ENCODE data around the gene POU6F1.

GRCh38 chr12:51264297-51264696, 46.4 kb upstream of the POU6F1 start:
- no peak for TF ChIP-seq EZH2 (IDR thresholded peaks at IDR 0.05; ENCODE audit: borderline replicate concordance, control insufficient read depth, low read depth, low read length)
- TF ChIP-seq CREB1 (IDR thresholded peaks at IDR 0.05; ENCODE audit: low read depth): no peak
- no peak for TF ChIP-seq CTCF (IDR thresholded peaks at IDR 0.05 in 2 of 3, conservative IDR thresholded peaks at IDR 0.05 in 1 of 3; ENCODE audit: control insufficient read depth in 2 of 3, extremely low read depth in 1 of 3, insufficient read depth in 1 of 3, low read depth in 3 of 3, low read length in 3 of 3)
- TF ChIP-seq RAD21 (IDR thresholded peaks at IDR 0.05; ENCODE audit: insufficient read depth, low read depth, low read length): no peak
- TF ChIP-seq POLR2AphosphoS5 (IDR thresholded peaks at IDR 0.05; ENCODE audit: low read length): no peak
